Peyer's patch (tissue), 4 donors: ENCODE results near the gene CD74. TPM values are rescaled to one million over a fixed set of nuclear protein-coding genes. Genes with fewer than 3 reads are reported as not detected.
A peak's percentile ranks its signal among the peaks of the same experiment; 100 is the strongest.

ENCODE experiments used
- DNase-seq, 3 donors: peaks; one replicate each; pipeline ENCODE4 v3.0.0-alpha.2; 2017 to 2019
- H3K27ac ChIP-seq, 4 donors: fragments of 200-600 bp; sonication (generic); one replicate each; pipeline ENCODE4 v1.5.1; 2016 to 2019
- H3K27me3 ChIP-seq, 2 donors: fragments of 200-600 bp; sonication (generic); one replicate each; pipeline ENCODE4 v1.5.1; 2019
- H3K36me3 ChIP-seq, 3 donors: fragments of 200-600 bp; sonication (generic); one replicate each; pipeline ENCODE4 v1.5.1; 2016 to 2019
- H3K4me1 ChIP-seq, 4 donors: fragments of 200-600 bp; sonication (generic); one replicate each; pipeline ENCODE4 v1.5.1; 2016 to 2019
- H3K4me3 ChIP-seq, 4 donors: fragments of 200-600 bp; sonication (generic); 1 replicate in 3 of 4; 2 replicates in 1 of 4; pipeline ENCODE4 v1.5.1; 2016 to 2019; ENCODE audit warnings: mild to moderate bottlenecking in 1 of 4
- H3K9me3 ChIP-seq, 4 donors: fragments of 200-600 bp; sonication (generic); one replicate each; pipeline ENCODE4 v1.5.1; 2016 to 2019; ENCODE audit warnings: mild to moderate bottlenecking in 1 of 4
- POLR2A ChIP-seq, 2 donors: fragments of 450-650 bp; IDR thresholded peaks; one replicate each; pipeline ENCODE4 v1.5.1; 2017; ENCODE audit warnings: antibody characterized with exemption in 2 of 2, mild to moderate bottlenecking in 2 of 2, moderate library complexity in 2 of 2
- total RNA-seq, 4 donors: library from RNA; depleted of rRNA; stranded (reverse); fragments of >200 nt; gene quantifications; one replicate each; pipeline ENCODE4 v1.1.0, GENCODE V29; 2016
- TF ChIP-seq, protein P1 (sequence below), 6 experiments: fragments of 450-650 bp in 4 of 6; fragments of 200-600 bp in 2 of 6; sonication (generic) in 1 of 6; IDR thresholded peaks; one replicate each; pipeline ENCODE4 v1.5.1; 2017 to 2019; ENCODE audit warnings: antibody characterized with exemption in 6 of 6, mild to moderate bottlenecking in 3 of 6, moderate library complexity in 1 of 6

Gene CD74
- total RNA-seq, 4 donors from 2014 or later, result 759 to 2,006 (median 1,183) TPM

DNA sequence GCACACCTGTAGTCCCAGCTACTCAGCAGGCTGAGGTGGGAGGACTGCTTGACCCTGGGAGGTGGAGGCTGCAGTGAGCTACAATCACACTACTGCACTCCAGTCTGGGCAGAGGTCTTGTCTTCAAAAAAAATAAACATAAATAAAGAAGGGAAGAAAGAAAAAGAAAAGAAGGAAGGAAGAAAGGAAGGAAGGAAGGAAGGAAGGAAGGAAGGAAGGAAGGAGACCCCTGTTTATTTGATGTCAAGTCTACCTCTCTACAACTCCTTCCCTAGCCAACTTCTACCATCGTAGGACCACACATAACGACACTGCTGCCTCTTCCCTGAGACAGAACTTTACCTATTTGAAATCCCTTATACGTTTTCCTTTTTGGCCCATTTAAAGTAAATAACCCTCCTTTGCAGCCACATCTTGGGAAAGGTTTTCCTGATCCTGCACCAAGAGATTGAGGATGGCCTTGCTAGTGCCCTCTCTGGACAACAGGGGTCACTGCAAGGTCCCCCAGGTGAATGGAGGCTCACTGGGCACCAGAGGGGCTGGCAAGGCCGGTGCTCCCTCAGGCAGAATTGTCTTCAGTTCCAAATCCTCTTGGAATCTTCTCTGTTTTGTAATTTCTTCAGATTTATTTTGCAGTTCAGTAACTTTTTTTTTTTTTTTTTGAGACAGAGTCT is 26.3 kb upstream of the CD74 start:
- DNase-seq, result no peak
- H3K4me1 ChIP-seq, result peaks cover 0 to 9% (median 0%) of the 10 kb centered on the region in 4 donors

DNA sequence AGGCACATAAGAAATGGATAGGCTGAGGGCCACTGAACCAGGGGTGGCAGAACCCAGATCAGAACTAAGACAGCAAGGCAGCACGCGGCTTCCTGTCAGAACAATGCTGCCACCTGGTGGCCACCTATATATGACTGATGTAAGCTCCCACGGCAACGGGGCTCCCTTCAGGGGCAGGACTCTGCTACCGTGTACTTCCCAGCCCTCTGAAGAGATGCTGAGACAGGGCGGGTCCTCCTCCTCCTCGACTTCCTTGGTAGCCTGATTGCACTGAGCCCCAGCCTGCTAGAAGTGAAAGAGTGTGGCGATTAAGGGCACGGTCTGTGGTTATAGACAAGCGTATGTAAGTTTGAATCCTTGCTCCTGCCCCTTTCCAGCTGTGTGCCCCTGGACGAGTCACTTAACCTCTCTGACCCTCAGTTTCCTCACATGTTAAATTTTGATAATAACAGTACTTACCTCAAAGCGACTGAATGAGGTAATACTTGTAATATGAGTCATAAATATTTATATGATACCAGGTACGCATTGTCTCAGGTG is 23.5 kb upstream of the CD74 start:
- DNase-seq, result peak; percentile 85 to 99 (median 98)
- Histone ChIP-seq H3K4me3 (no peak overlapping the region), H3K4me1 (peaks cover 0 to 9% (median 0%) of the 10 kb centered on the region in 4 donors), H3K36me3 (no peaks in the 10 kb centered on the region), H3K27me3 (no peaks in the 10 kb centered on the region), H3K27ac (peak overlapping the region in 1 of 4 donors; percentile 53), H3K9me3 (no peaks in the 10 kb centered on the region)
- no peak for TF ChIP-seq POLR2A (IDR thresholded peaks at IDR 0.05)
- TF ChIP-seq, protein P1, sequence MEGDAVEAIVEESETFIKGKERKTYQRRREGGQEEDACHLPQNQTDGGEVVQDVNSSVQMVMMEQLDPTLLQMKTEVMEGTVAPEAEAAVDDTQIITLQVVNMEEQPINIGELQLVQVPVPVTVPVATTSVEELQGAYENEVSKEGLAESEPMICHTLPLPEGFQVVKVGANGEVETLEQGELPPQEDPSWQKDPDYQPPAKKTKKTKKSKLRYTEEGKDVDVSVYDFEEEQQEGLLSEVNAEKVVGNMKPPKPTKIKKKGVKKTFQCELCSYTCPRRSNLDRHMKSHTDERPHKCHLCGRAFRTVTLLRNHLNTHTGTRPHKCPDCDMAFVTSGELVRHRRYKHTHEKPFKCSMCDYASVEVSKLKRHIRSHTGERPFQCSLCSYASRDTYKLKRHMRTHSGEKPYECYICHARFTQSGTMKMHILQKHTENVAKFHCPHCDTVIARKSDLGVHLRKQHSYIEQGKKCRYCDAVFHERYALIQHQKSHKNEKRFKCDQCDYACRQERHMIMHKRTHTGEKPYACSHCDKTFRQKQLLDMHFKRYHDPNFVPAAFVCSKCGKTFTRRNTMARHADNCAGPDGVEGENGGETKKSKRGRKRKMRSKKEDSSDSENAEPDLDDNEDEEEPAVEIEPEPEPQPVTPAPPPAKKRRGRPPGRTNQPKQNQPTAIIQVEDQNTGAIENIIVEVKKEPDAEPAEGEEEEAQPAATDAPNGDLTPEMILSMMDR (IDR thresholded peaks at IDR 0.05), result peak; percentile 61 to 91 (median 87)

More for the DNA sequence above, 26.3 kb upstream of the CD74 start:
- TF ChIP-seq POLR2A (IDR thresholded peaks at IDR 0.05), result no peak
- TF ChIP-seq, protein P1 (IDR thresholded peaks at IDR 0.05), result peak; percentile 8 to 54 (median 38)
- no peaks in the 10 kb centered on the region for H3K9me3 ChIP-seq
- H3K36me3 ChIP-seq, result peaks cover 0 to 9% (median 0%) of the 10 kb centered on the region in 3 donors
- H3K4me3 ChIP-seq, result no peak overlapping the region
- no peak overlapping the region for H3K27ac ChIP-seq
- H3K27me3 ChIP-seq, result no peaks in the 10 kb centered on the region

DNA sequence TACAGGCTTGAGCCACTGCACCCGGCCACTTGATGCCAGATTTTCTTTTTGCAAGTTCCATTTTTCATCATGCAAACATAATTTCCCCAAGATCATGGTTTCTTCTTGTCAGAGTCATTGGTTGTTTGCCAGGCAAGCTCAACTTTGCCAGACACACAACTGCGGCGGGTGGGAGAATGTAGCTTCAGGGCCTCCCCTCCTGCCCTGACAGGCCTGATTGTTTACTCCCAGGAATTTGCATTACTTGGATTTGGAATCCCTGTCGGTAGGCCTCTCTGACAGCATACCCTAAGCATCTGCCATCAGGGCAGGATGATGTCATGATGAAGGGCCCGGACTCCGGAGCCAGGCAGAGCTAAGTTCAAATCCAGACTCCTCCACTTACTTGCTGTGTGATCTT is 21.8 kb upstream of the CD74 start:
- Histone ChIP-seq H3K4me3 (no peak overlapping the region), H3K36me3 (no peaks in the 10 kb centered on the region), H3K4me1 (peaks cover 0 to 9% (median 0%) of the 10 kb centered on the region in 4 donors), H3K27me3 (no peaks in the 10 kb centered on the region), H3K9me3 (no peaks in the 10 kb centered on the region), H3K27ac (no peak overlapping the region)
- TF ChIP-seq, protein P1 (IDR thresholded peaks at IDR 0.05), result no peak
- no peak for TF ChIP-seq POLR2A (IDR thresholded peaks at IDR 0.05)
- DNase-seq, result no peak

DNA sequence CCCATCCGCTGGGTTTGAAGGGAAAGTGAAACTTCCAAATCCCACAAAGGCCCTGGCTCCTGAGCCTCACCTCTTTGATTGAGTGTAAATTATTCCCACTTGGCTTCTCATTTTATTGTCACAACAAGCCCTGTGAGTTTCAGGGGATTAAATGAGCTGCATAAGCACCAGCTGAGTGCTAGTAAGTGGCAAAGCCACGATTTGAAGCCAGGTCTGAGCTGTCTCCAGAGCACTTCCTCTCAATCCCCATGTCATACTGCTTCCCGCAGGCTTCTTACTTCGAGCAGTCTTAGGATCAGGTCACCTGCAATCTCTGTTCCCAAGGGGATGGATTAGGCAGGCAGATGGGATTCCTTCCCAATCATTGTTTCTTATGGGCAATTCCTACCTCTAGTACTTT is 18.9 kb upstream of the CD74 start:
- Histone ChIP-seq H3K36me3 (no peaks in the 10 kb centered on the region), H3K4me3 (no peak overlapping the region), H3K9me3 (no peaks in the 10 kb centered on the region), H3K27me3 (no peaks in the 10 kb centered on the region), H3K4me1 (peaks cover 0 to 16% (median 0%) of the 10 kb centered on the region in 4 donors), H3K27ac (no peak overlapping the region)
- DNase-seq, result no peak
- TF ChIP-seq, protein P1 (IDR thresholded peaks at IDR 0.05), result no peak
- no peak for TF ChIP-seq POLR2A (IDR thresholded peaks at IDR 0.05)

DNA sequence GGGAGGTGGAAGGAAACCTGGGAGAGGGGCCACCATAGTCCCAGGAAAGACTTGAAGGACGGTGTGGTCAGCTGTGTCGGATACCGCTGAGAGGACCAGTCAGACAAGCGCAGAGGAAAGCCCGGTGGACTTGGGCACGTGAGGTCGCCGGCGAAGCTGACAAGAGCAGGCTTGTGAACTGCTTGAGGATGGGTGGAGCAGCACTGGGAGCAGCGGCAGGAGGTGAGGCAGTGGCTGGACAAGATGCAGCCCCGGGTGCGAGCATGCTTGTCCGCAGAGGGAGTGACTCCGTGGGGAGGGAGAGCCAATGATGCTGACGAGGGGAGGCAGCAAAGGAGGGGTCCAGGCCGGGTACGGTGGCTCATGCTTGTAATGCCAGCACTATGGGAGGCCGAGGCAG is 18.3 kb upstream of the CD74 start:
- H3K9me3 ChIP-seq, result no peaks in the 10 kb centered on the region
- H3K27ac ChIP-seq, result no peak overlapping the region
- no peak for TF ChIP-seq POLR2A (IDR thresholded peaks at IDR 0.05)
- TF ChIP-seq, protein P1 (IDR thresholded peaks at IDR 0.05), result no peak
- H3K36me3 ChIP-seq, result no peaks in the 10 kb centered on the region
- no peak for DNase-seq
- peaks cover 0 to 11% (median 0%) of the 10 kb centered on the region in 4 donors for H3K4me1 ChIP-seq
- no peak overlapping the region for H3K4me3 ChIP-seq
- H3K27me3 ChIP-seq, result no peaks in the 10 kb centered on the region
